Epithelial cell of esophagus (primary cell): Measurements from ENCODE around the gene CROCC2.

Source experiments
- DNase-seq: peaks from one replicate; pipeline ENCODE4 v3.0.0; 2010; ENCODE audit warnings: low read depth
- H3K4me3 ChIP-seq: 2 replicates; pipeline ENCODE4 v1.5.1; 2011; ENCODE audit warnings: mild to moderate bottlenecking, low read length, control low read depth
- CTCF ChIP-seq: IDR thresholded peaks from 2 replicates; pipeline ENCODE4 v1.5.1; 2011; ENCODE audit warnings: low read depth, mild to moderate bottlenecking, low read length, control low read depth, inconsistent platforms; ENCODE audit not compliant: insufficient read depth; ENCODE audit errors: missing control alignments

The CROCC2 gene

GRCh38 chr2:240888890-240889573 is 17.1 kb upstream of the CROCC2 start:
- TF ChIP-seq CTCF: no peak
- DNase-seq: no peak
- no peak overlapping the region for H3K4me3 ChIP-seq

GRCh38 chr2:240889601-240890560 is 16.3 kb upstream of the CROCC2 start:
- no peak for DNase-seq
- no peak overlapping the region for H3K4me3 ChIP-seq
- no peak for TF ChIP-seq CTCF

- no peak overlapping the region for H3K4me3 ChIP-seq
- DNase-seq: no peak
- TF ChIP-seq CTCF: no peak
Observed at GRCh38 chr2:240890691-240891090, 15.4 kb upstream of the CROCC2 start.

GRCh38 chr2:240891492-240892340 is 14.4 kb upstream of the CROCC2 start:
- TF ChIP-seq CTCF: no peak
- H3K4me3 ChIP-seq: no peak overlapping the region
- no peak for DNase-seq

GRCh38 chr2:240892356-240892755 is 13.8 kb upstream of the CROCC2 start:
- TF ChIP-seq CTCF: no peak
- no peak for DNase-seq
- no peak overlapping the region for H3K4me3 ChIP-seq

- no peak overlapping the region for H3K4me3 ChIP-seq
- no peak for DNase-seq
- no peak for TF ChIP-seq CTCF
Observed at GRCh38 chr2:240892925-240893324, 13.2 kb upstream of the CROCC2 start.
